ENCODE data around the gene H19.
A peak's percentile ranks its signal among the peaks of the same experiment; 100 is the strongest.

H19 gene

DNA sequence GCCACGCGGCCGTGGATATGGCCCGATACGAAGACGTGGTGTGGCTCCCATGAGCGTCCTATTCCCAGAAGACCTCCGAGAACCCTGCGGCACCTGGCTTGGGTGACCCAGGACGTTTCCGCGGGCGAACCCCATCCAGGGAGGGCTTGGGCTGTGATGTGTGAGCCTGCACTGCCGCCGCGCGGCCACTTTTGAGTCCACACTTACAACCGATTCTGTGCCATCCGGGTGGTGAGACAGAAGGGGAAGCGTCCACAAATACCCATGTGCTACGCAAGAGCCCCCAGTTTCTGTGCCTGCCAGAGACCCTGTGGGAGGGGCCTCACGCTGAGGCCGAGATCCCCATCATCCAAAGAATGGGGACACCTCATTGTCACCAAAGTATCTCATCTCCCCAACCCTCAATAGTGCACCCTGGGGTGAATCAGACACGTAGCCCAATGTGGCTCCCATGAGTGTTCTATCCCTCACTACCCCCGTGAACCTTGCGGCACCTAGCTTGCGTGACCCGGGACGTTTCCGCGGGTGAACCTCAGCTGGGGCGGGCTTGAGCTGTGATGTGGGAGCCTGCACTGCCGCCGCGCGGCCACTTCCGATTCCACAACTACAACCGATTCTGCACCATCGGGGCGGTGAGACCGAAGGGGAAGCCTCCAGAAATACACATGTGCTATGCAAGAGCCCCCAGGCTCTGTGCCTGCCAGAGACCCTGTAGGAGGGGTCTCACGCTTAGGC, 4.6 kb upstream of the H19 start:
- H3K4me1 ChIP-seq (ENCODE audit: control insufficient read depth in 1 of 2, insufficient read depth in 2 of 2, low read length in 2 of 2) = no peaks in the 10 kb centered on the region
- no peak overlapping the region for H3K27ac ChIP-seq (ENCODE audit: low read depth, low read length)
- no peak overlapping the region for H2BK120ac ChIP-seq (ENCODE audit: insufficient read depth, low read length, poor library complexity)
- no CpG with 5 or more reads among the region's 42 CpGs for WGBS (ENCODE audit: extremely low coverage, insufficient coverage, insufficient read length)
- DNase-seq = no peak
- H2BK12ac ChIP-seq (ENCODE audit: low read length) = no peak overlapping the region
- no peaks in the 10 kb centered on the region for H3K27me3 ChIP-seq (ENCODE audit: insufficient read depth, low read length)
- H3K9ac ChIP-seq (ENCODE audit: low read length) = no peak overlapping the region
- H3K36me3 ChIP-seq (ENCODE audit: control insufficient read depth in 1 of 2, insufficient read depth in 2 of 2, low read length in 2 of 2) = no peaks in the 10 kb centered on the region
- no peak overlapping the region for H3K4me3 ChIP-seq (ENCODE audit: low read depth, low read length)
- no peak overlapping the region for H2AK5ac ChIP-seq (ENCODE audit: low read length)
- no peak overlapping the region for H3K14ac ChIP-seq (ENCODE audit: low read length)
- no peak overlapping the region for H2AFZ ChIP-seq (ENCODE audit: insufficient read depth, low read length, poor library complexity)
- no peak overlapping the region for H3K4me2 ChIP-seq (ENCODE audit: low read length)
- no peak overlapping the region for H4K12ac ChIP-seq (ENCODE audit: low read depth, low read length)
- H3K79me1 ChIP-seq (ENCODE audit: low read length) = no peaks in the 10 kb centered on the region
- H4K8ac ChIP-seq (ENCODE audit: low read depth, low read length) = no peak overlapping the region
- no peak overlapping the region for H3K4ac ChIP-seq (ENCODE audit: low read depth, low read length)
- no peaks in the 10 kb centered on the region for H3K79me2 ChIP-seq (ENCODE audit: control insufficient read depth, insufficient read depth, low read length, poor library complexity)
- no peak overlapping the region for H2BK5ac ChIP-seq (ENCODE audit: low read depth, low read length, poor library complexity)
- H4K91ac ChIP-seq (ENCODE audit: low read depth, low read length) = no peak overlapping the region
- H3K9me3 ChIP-seq (ENCODE audit: insufficient read depth, low read depth, low read length) = no peaks in the 10 kb centered on the region
- no peak overlapping the region for H3K23ac ChIP-seq (ENCODE audit: low read length)
- no peak overlapping the region for H3K18ac ChIP-seq (ENCODE audit: low read length)

DNA sequence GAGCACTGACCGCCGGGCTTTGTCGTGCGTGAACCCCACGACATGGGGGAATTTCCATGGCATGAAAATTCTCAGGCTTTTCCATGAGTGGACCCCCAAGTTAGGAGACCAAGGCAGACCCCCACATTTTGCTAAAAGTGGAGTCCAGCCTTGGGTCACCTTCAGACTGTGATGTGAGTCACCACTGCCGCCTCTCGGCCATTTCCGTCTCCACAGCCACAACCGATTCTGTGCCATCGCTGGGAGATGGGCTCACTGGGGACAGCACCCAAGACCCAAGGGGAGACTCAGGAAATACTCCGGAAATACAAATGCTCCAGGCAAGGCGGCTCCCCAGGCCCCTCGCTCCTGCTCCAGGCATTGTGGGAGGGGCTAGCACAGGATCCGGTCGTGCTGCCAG, 1.2 kb upstream of the H19 start:
- no peak overlapping the region for H3K23ac ChIP-seq (ENCODE audit: low read length)
- no peak overlapping the region for H3K18ac ChIP-seq (ENCODE audit: low read length)
- no peak overlapping the region for H2BK12ac ChIP-seq (ENCODE audit: low read length)
- H2AFZ ChIP-seq (ENCODE audit: insufficient read depth, low read length, poor library complexity) = no peak overlapping the region
- H4K12ac ChIP-seq (ENCODE audit: low read depth, low read length) = no peak overlapping the region
- H3K27ac ChIP-seq (ENCODE audit: low read depth, low read length) = no peak overlapping the region
- H3K79me2 ChIP-seq (ENCODE audit: control insufficient read depth, insufficient read depth, low read length, poor library complexity) = no peaks in the 10 kb centered on the region
- H3K9ac ChIP-seq (ENCODE audit: low read length) = no peak overlapping the region
- H3K4ac ChIP-seq (ENCODE audit: low read depth, low read length) = no peak overlapping the region
- H3K27me3 ChIP-seq (ENCODE audit: insufficient read depth, low read length) = no peaks in the 10 kb centered on the region
- H3K4me3 ChIP-seq (ENCODE audit: low read depth, low read length) = no peak overlapping the region
- no peak for DNase-seq
- H3K9me3 ChIP-seq (ENCODE audit: insufficient read depth, low read depth, low read length) = no peaks in the 10 kb centered on the region
- H2BK120ac ChIP-seq (ENCODE audit: insufficient read depth, low read length, poor library complexity) = no peak overlapping the region
- no peaks in the 10 kb centered on the region for H3K36me3 ChIP-seq (ENCODE audit: control insufficient read depth in 1 of 2, insufficient read depth in 2 of 2, low read length in 2 of 2)
- H2BK5ac ChIP-seq (ENCODE audit: low read depth, low read length, poor library complexity) = no peak overlapping the region
- H4K91ac ChIP-seq (ENCODE audit: low read depth, low read length) = no peak overlapping the region
- no peak overlapping the region for H2AK5ac ChIP-seq (ENCODE audit: low read length)
- no peak overlapping the region for H3K14ac ChIP-seq (ENCODE audit: low read length)
- H3K4me1 ChIP-seq (ENCODE audit: control insufficient read depth in 1 of 2, insufficient read depth in 2 of 2, low read length in 2 of 2) = peaks cover 0 to 4% of the 10 kb centered on the region in 2 experiments
- H3K79me1 ChIP-seq (ENCODE audit: low read length) = peaks cover 4% of the 10 kb centered on the region
- WGBS (ENCODE audit: extremely low coverage, insufficient coverage, insufficient read length) = no CpG with 5 or more reads among the region's 15 CpGs
- no peak overlapping the region for H4K8ac ChIP-seq (ENCODE audit: low read depth, low read length)
- no peak overlapping the region for H3K4me2 ChIP-seq (ENCODE audit: low read length)

DNA sequence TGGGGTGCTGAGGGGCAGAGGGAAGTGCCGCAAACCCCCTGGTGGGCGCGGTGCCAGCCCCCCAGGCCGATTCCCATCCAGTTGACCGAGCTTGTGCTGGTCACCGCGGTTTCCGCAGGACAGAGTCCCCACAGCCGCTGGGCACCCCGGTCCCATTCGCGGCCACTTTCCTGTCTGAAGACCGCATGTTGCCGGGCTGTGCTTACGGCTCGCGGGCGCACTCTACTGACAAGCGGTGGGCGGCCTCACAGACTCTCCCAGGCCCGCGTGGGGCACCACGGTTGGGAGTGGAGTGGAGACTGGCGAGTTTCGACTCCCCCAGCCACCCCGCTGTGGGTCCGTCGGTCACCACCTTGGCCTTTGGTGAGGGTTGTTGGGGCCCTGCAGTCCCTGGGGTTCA, 648 bp upstream of the H19 start:
- H3K79me2 ChIP-seq (ENCODE audit: control insufficient read depth, insufficient read depth, low read length, poor library complexity) = no peaks in the 10 kb centered on the region
- no peaks in the 10 kb centered on the region for H3K9me3 ChIP-seq (ENCODE audit: insufficient read depth, low read depth, low read length)
- no peak overlapping the region for H3K23ac ChIP-seq (ENCODE audit: low read length)
- no peak overlapping the region for H3K4me3 ChIP-seq (ENCODE audit: low read depth, low read length)
- H3K27ac ChIP-seq (ENCODE audit: low read depth, low read length) = no peak overlapping the region
- H4K91ac ChIP-seq (ENCODE audit: low read depth, low read length) = no peak overlapping the region
- peaks cover under 1 to 4% of the 10 kb centered on the region in 2 experiments for H3K4me1 ChIP-seq (ENCODE audit: control insufficient read depth in 1 of 2, insufficient read depth in 2 of 2, low read length in 2 of 2)
- no peak overlapping the region for H2BK12ac ChIP-seq (ENCODE audit: low read length)
- WGBS (ENCODE audit: extremely low coverage, insufficient coverage, insufficient read length) = no CpG with 5 or more reads among the region's 28 CpGs
- DNase-seq = no peak
- H4K12ac ChIP-seq (ENCODE audit: low read depth, low read length) = no peak overlapping the region
- no peak overlapping the region for H4K8ac ChIP-seq (ENCODE audit: low read depth, low read length)
- no peak overlapping the region for H2BK5ac ChIP-seq (ENCODE audit: low read depth, low read length, poor library complexity)
- H2AFZ ChIP-seq (ENCODE audit: insufficient read depth, low read length, poor library complexity) = no peak overlapping the region
- H2BK120ac ChIP-seq (ENCODE audit: insufficient read depth, low read length, poor library complexity) = no peak overlapping the region
- no peak overlapping the region for H3K18ac ChIP-seq (ENCODE audit: low read length)
- no peak overlapping the region for H3K4ac ChIP-seq (ENCODE audit: low read depth, low read length)
- no peak overlapping the region for H3K4me2 ChIP-seq (ENCODE audit: low read length)
- H3K79me1 ChIP-seq (ENCODE audit: low read length) = peaks cover 4% of the 10 kb centered on the region
- H3K36me3 ChIP-seq (ENCODE audit: control insufficient read depth in 1 of 2, insufficient read depth in 2 of 2, low read length in 2 of 2) = no peaks in the 10 kb centered on the region
- no peak overlapping the region for H2AK5ac ChIP-seq (ENCODE audit: low read length)
- no peak overlapping the region for H3K9ac ChIP-seq (ENCODE audit: low read length)
- H3K14ac ChIP-seq (ENCODE audit: low read length) = no peak overlapping the region
- no peaks in the 10 kb centered on the region for H3K27me3 ChIP-seq (ENCODE audit: insufficient read depth, low read length)

DNA sequence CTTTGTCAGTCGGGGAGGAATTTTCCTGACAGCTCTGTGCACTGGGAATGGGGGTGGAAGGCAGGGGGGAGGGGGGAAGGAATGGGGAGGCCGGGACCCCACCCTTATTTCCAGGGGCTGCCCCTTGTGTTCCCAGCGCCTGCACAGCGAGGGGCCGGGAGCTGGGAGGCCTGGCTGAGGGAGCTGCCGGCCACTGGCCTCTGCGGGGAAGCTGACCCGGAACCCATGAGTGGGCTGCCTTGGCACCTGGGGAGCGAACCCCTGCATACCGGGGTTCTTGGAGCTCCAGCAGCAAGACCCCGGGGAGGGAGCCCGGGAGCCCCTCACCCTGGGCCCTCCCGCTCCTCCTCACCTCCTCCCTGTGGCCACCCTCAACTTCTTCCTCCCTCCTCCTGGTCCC, 3.5 kb downstream of the H19 start:
- peak overlapping the region; percentile 98 for H4K91ac ChIP-seq (ENCODE audit: low read depth, low read length)
- H3K18ac ChIP-seq (ENCODE audit: low read length) = no peak overlapping the region
- DNase-seq = peak; percentile 11 to 18
- no peak overlapping the region for H3K4me3 ChIP-seq (ENCODE audit: low read depth, low read length)
- peak overlapping the region; percentile 88 for H4K8ac ChIP-seq (ENCODE audit: low read depth, low read length)
- H4K12ac ChIP-seq (ENCODE audit: low read depth, low read length) = no peak overlapping the region
- H3K4me2 ChIP-seq (ENCODE audit: low read length) = no peak overlapping the region
- peak overlapping the region; percentile 97 for H2BK12ac ChIP-seq (ENCODE audit: low read length)
- no peak overlapping the region for H3K9ac ChIP-seq (ENCODE audit: low read length)
- no peaks in the 10 kb centered on the region for H3K9me3 ChIP-seq (ENCODE audit: insufficient read depth, low read depth, low read length)
- no peaks in the 10 kb centered on the region for H3K36me3 ChIP-seq (ENCODE audit: control insufficient read depth in 1 of 2, insufficient read depth in 2 of 2, low read length in 2 of 2)
- H3K23ac ChIP-seq (ENCODE audit: low read length) = no peak overlapping the region
- H2AK5ac ChIP-seq (ENCODE audit: low read length) = peak overlapping the region; percentile 96
- no peaks in the 10 kb centered on the region for H3K27me3 ChIP-seq (ENCODE audit: insufficient read depth, low read length)
- peak overlapping the region; percentile 95 for H3K4ac ChIP-seq (ENCODE audit: low read depth, low read length)
- peak overlapping the region; percentile 96 for H2BK120ac ChIP-seq (ENCODE audit: insufficient read depth, low read length, poor library complexity)
- peaks cover 7% of the 10 kb centered on the region for H3K79me1 ChIP-seq (ENCODE audit: low read length)
- no peak overlapping the region for H2AFZ ChIP-seq (ENCODE audit: insufficient read depth, low read length, poor library complexity)
- peak overlapping the region; percentile 81 for H3K27ac ChIP-seq (ENCODE audit: low read depth, low read length)
- H3K4me1 ChIP-seq (ENCODE audit: control insufficient read depth in 1 of 2, insufficient read depth in 2 of 2, low read length in 2 of 2) = peaks cover 2 to 7% of the 10 kb centered on the region in 2 experiments
- H3K79me2 ChIP-seq (ENCODE audit: control insufficient read depth, insufficient read depth, low read length, poor library complexity) = no peaks in the 10 kb centered on the region
- peak overlapping the region; percentile 93 for H3K14ac ChIP-seq (ENCODE audit: low read length)
- peak overlapping the region; percentile 97 for H2BK5ac ChIP-seq (ENCODE audit: low read depth, low read length, poor library complexity)
- WGBS (ENCODE audit: extremely low coverage, insufficient coverage, insufficient read length) = no CpG with 5 or more reads among the region's 13 CpGs
